ENCODE data around the gene LRBA.

GRCh38 chr4:150283689-150284088, 731.4 kb downstream of the LRBA start:
- TF ChIP-seq ESRRA (IDR thresholded peaks at IDR 0.05; ENCODE audit: borderline replicate concordance, low read depth) (no peak), BDP1 (IDR thresholded peaks at IDR 0.05; ENCODE audit: insufficient read depth, insufficient read length) (no peak), HMGXB4 (CRISPR knock-in tag; IDR thresholded peaks at IDR 0.05) (no peak), ZFP30 (CRISPR knock-in tag; IDR thresholded peaks at IDR 0.05; ENCODE audit: borderline replicate concordance) (no peak), USF2 (CRISPR knock-in tag; IDR thresholded peaks at IDR 0.05) (no peak), MYC (IDR thresholded peaks at IDR 0.05; ENCODE audit: low read depth, low read length) (no peak), MYC (CRISPR knock-in tag; IDR thresholded peaks at IDR 0.05; ENCODE audit: borderline replicate concordance, low read depth) (no peak), POLR2A (conservative IDR thresholded peaks at IDR 0.05) (no peak), FOXM1 (IDR thresholded peaks at IDR 0.05; ENCODE audit: low read depth) (no peak), FOXM1 (CRISPR knock-in tag; IDR thresholded peaks at IDR 0.05; ENCODE audit: low read depth) (no peak), THRA (IDR thresholded peaks at IDR 0.05) (no peak), CBX5 (IDR thresholded peaks at IDR 0.05; ENCODE audit: borderline replicate concordance, low read depth) (no peak)
- TF ChIP-seq, protein P1, sequence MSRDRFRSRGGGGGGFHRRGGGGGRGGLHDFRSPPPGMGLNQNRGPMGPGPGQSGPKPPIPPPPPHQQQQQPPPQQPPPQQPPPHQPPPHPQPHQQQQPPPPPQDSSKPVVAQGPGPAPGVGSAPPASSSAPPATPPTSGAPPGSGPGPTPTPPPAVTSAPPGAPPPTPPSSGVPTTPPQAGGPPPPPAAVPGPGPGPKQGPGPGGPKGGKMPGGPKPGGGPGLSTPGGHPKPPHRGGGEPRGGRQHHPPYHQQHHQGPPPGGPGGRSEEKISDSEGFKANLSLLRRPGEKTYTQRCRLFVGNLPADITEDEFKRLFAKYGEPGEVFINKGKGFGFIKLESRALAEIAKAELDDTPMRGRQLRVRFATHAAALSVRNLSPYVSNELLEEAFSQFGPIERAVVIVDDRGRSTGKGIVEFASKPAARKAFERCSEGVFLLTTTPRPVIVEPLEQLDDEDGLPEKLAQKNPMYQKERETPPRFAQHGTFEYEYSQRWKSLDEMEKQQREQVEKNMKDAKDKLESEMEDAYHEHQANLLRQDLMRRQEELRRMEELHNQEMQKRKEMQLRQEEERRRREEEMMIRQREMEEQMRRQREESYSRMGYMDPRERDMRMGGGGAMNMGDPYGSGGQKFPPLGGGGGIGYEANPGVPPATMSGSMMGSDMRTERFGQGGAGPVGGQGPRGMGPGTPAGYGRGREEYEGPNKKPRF (IDR thresholded peaks at IDR 0.05; ENCODE audit: low read depth, low read length), result no peak

All from K562 (cell line).